Kidney (tissue), 14 donors: Measurements from ENCODE around the gene ADD2. TPM values are rescaled to one million over a fixed set of nuclear protein-coding genes. Genes with fewer than 3 reads are reported as not detected.

Source experiments
- DNase-seq, 5 donors: peaks; one replicate each; pipeline ENCODE4 v3.0.0-alpha.2; 2013 to 2020
- FAIRE-seq: peaks from 2 replicates; lab custom pipeline; 2012; peaks lifted over from hg19 to GRCh38; lab: Jason Lieb, UNC
- H3K27ac ChIP-seq, 2 donors: one replicate each; pipeline ENCODE4 v1.7.0; 2013; ENCODE audit warnings: low read depth in 2 of 2, low read length in 2 of 2, inconsistent platforms in 1 of 2
- H3K27me3 ChIP-seq: one replicate; pipeline ENCODE4 v1.7.1; 2013; ENCODE audit warnings: low read length, inconsistent platforms; ENCODE audit not compliant: control insufficient read depth, insufficient read depth
- H3K36me3 ChIP-seq, 3 donors: one replicate each; pipeline versions ENCODE4 v1.7.0 to v1.7.1; 2013; ENCODE audit warnings: low read length in 3 of 3, control low read depth in 1 of 3, inconsistent platforms in 1 of 3; ENCODE audit not compliant: insufficient read depth in 3 of 3, control insufficient read depth in 2 of 3
- H3K4me1 ChIP-seq, 3 donors: one replicate each; pipeline versions ENCODE4 v1.7.0 to v1.7.1; 2013; ENCODE audit warnings: low read length in 3 of 3, inconsistent platforms in 1 of 3, low read depth in 1 of 3; ENCODE audit not compliant: control insufficient read depth in 2 of 3, insufficient read depth in 2 of 3
- H3K4me3 ChIP-seq, 3 donors: one replicate each; pipeline versions ENCODE4 v1.7.0 to v1.8.1; 2013; ENCODE audit warnings: low read length in 3 of 3, control low read depth in 1 of 3, inconsistent platforms in 1 of 3
- H3K9ac ChIP-seq, 3 donors: one replicate each; pipeline versions ENCODE4 v1.7.0 to v1.7.1; 2013; ENCODE audit warnings: low read length in 3 of 3, control low read depth in 1 of 3, inconsistent platforms in 1 of 3
- H3K9me3 ChIP-seq, 3 donors: one replicate each; pipeline versions ENCODE4 v1.7.0 to v1.7.1; 2013; ENCODE audit warnings: low read length in 3 of 3, control low read depth in 1 of 3, inconsistent platforms in 1 of 3; ENCODE audit not compliant: control insufficient read depth in 2 of 3, insufficient read depth in 1 of 3
- CTCF ChIP-seq: IDR thresholded peaks from 3 replicates; pipeline ENCODE4 v1.5.1; 2012; ENCODE audit warnings: mild to moderate bottlenecking, moderate library complexity, borderline replicate concordance; ENCODE audit not compliant: insufficient read depth; ENCODE audit errors: extremely low read depth
- intact Hi-C: fragments of 100-400 bp; cut with DNase I; formaldehyde crosslinking; loops from one replicate; pipeline ENCODE4 v1.11.1; 2022
- polyA plus RNA-seq: library from polyadenylated mRNA; stranded (reverse); fragments of 350-450 nt; fragmentation: Illumina TruSeq; extraction: RNeasy Lipid Tissue Mini Kit (QIAGEN cat#74804); gene quantifications from one replicate; pipeline ENCODE4 v1.2.3, GENCODE V29; 2014; ENCODE audit warnings: low read depth, low replicate concordance; ENCODE audit not compliant: insufficient read depth
- total RNA-seq: library from RNA; stranded (reverse); fragmentation: NEBNext Ultra II Directional; extraction: Animal tissue kit (Norgen Biotek cat#: 25700); gene quantifications from one replicate; pipeline ENCODE4 v1.2.1, GENCODE V29; 2021
- donor health status: control.
- donor health status: control.
- donor health status: control.
- donor health status: control.
- donor health status: control.
- donor health status: DM: yes; HTN: yes; CAD: no.
- donor health status: Normal renal cell carcinoma (clear cell type).

The ADD2 gene
- total and polyA plus RNA-seq, 2 donors from 2014 or later, result 2.9 TPM; not detected in 1

- Histone ChIP-seq H3K9ac (no peak overlapping the region), H3K9me3 (no peaks in the 10 kb centered on the region), H3K27me3 (no peaks in the 10 kb centered on the region), H3K4me1 (no peaks in the 10 kb centered on the region), H3K4me3 (no peak overlapping the region), H3K27ac (no peak overlapping the region), H3K36me3 (no peaks in the 10 kb centered on the region)
- DNase-seq (no peak), FAIRE-seq (no peak)
- intact Hi-C loops, result no loop called here
- no peak for TF ChIP-seq CTCF
Measured at GRCh38 chr2:70808983-70809958, 41.3 kb upstream of the ADD2 start.

DNA sequence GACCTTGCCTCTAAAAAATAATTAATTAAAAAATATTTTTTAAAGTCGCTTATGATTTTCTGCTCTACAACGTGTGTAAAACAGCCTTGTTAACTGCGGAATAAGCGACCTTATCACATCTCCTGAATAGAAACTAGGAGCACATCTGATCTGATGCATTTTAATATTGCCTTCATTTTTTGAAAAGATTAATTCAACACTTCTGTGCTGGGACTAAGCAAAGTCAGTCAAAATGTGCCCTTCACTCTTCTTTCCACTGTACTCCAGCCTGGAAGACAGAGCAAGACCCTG, 39.8 kb upstream of the ADD2 start:
- no peaks in the 10 kb centered on the region for H3K36me3 ChIP-seq
- no peak for FAIRE-seq
- TF ChIP-seq CTCF, result no peak
- DNase-seq, result no peak
- intact Hi-C loops, result no loop called here
- no peak overlapping the region for H3K27ac ChIP-seq
- H3K9me3 ChIP-seq, result no peaks in the 10 kb centered on the region
- no peaks in the 10 kb centered on the region for H3K27me3 ChIP-seq
- H3K4me1 ChIP-seq, result no peaks in the 10 kb centered on the region
- H3K4me3 ChIP-seq, result no peak overlapping the region
- no peak overlapping the region for H3K9ac ChIP-seq

DNA sequence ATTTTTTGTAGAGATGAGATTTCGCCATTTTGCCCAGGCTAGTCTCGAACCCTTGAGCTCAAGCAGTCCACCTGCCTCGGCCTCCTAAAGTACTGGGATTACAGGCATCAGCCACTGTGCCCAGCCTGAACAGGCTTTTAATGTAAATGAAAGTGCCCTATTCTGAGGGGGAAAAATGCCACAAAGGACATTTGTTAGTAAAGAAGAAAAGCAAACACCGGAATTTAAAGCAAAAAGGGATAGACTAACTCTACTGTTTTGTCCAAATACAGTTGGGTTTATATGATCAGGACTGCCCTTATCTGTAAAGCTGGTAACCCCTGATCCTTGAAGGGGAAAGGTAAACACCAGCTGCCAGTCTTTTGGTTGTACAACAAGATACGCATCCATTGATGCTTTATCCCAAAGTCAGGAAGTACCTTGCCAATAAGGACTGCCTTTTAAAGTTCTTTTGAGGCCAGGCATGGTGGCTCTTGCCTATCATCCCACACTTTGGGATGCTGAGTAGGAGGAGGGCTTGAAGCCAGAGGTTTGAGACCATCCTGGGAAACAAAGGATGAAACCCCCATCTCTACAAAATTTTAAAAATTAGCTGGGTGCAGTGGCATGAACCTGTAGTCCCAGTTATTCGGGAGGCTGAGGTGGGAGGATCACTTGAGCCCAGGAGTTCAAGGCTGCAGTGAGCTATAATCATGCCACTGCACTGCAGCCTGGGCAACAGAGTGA, 39.3 kb upstream of the ADD2 start:
- Histone ChIP-seq H3K4me1 (no peaks in the 10 kb centered on the region), H3K9me3 (no peaks in the 10 kb centered on the region), H3K4me3 (no peak overlapping the region), H3K9ac (no peak overlapping the region), H3K27me3 (no peaks in the 10 kb centered on the region), H3K27ac (no peak overlapping the region), H3K36me3 (no peaks in the 10 kb centered on the region)
- no peak for DNase-seq
- no peak for FAIRE-seq
- intact Hi-C loops, result no loop called here
- no peak for TF ChIP-seq CTCF
